RPMI8226 (cell line): Measurements from ENCODE around the gene RAB1B.

ENCODE experiments used
- DNase-seq: peaks from one replicate; pipeline ENCODE4 v3.0.0-alpha.2; 2015

Gene RAB1B

GRCh38 chr11:66268244-66268951 lies at the start of gene RAB1B:
Gene RAB1B, plus strand, starts transcription at chr11:66268639. Its CDS starts 41 bp downstream, at chr11:66268680.
- DNase-seq, result peak; percentile 100

- DNase-seq, result no peak
Observed at GRCh38 chr11:66218846-66219620, 49.4 kb upstream of the RAB1B start.

- DNase-seq, result no peak
Observed at GRCh38 chr11:66219846-66220565, 48.4 kb upstream of the RAB1B start.

GRCh38 chr11:66220566-66220935 lies 47.9 kb upstream of the RAB1B start:
- DNase-seq, result no peak

- no peak for DNase-seq
Observed at GRCh38 chr11:66221012-66221411, 47.4 kb upstream of the RAB1B start.

- DNase-seq, result no peak
Observed at GRCh38 chr11:66221726-66222236, 46.7 kb upstream of the RAB1B start.

GRCh38 chr11:66222358-66223149 lies 45.9 kb upstream of the RAB1B start:
- DNase-seq, result peak; percentile 97

GRCh38 chr11:66224226-66224855 lies 44.1 kb upstream of the RAB1B start:
- DNase-seq, result no peak

- DNase-seq, result no peak
Observed at GRCh38 chr11:66225066-66225465, 43.4 kb upstream of the RAB1B start.

- DNase-seq, result no peak
Observed at GRCh38 chr11:66226101-66226500, 42.3 kb upstream of the RAB1B start.

- no peak for DNase-seq
Observed at GRCh38 chr11:66227700-66228099, 40.7 kb upstream of the RAB1B start.

- DNase-seq, result no peak
Observed at GRCh38 chr11:66228521-66228920, 39.9 kb upstream of the RAB1B start.

GRCh38 chr11:66230156-66230555 lies 38.3 kb upstream of the RAB1B start:
- no peak for DNase-seq

GRCh38 chr11:66230978-66231377 lies 37.5 kb upstream of the RAB1B start:
- DNase-seq, result no peak

- DNase-seq, result no peak
Observed at GRCh38 chr11:66231561-66231960, 36.9 kb upstream of the RAB1B start.

GRCh38 chr11:66232769-66233168 lies 35.7 kb upstream of the RAB1B start:
- no peak for DNase-seq

GRCh38 chr11:66233301-66233700 lies 35.1 kb upstream of the RAB1B start:
- DNase-seq, result no peak

GRCh38 chr11:66235141-66235540 lies 33.3 kb upstream of the RAB1B start:
- no peak for DNase-seq

GRCh38 chr11:66237867-66238266 lies 30.6 kb upstream of the RAB1B start:
- DNase-seq, result no peak

- no peak for DNase-seq
Observed at GRCh38 chr11:66238786-66239413, 29.5 kb upstream of the RAB1B start.

GRCh38 chr11:66239511-66239910 lies 28.9 kb upstream of the RAB1B start:
- no peak for DNase-seq
